ENCODE measurements around the gene MESD. TPM values are rescaled to one million over a fixed set of nuclear protein-coding genes. Genes with fewer than 3 reads are reported as not detected.
A peak's percentile ranks its signal among the peaks of the same experiment; 100 is the strongest.

MESD gene
- total RNA-seq, 3 donors from 2014 or later: 18.5 to 24.5 (median 21.3) TPM

GRCh38 chr15:80979538-80980200, 9.9 kb downstream of the MESD start:
- peaks cover 3% of the 10 kb centered on the region for H3K36me3 ChIP-seq (ENCODE audit: low read depth)
- no peak for TF ChIP-seq CTCF (IDR thresholded peaks at IDR 0.05)
- DNase-seq (no peak), ATAC-seq (no peak)
- H3K4me1 ChIP-seq (ENCODE audit: low read depth): peaks cover 7% of the 10 kb centered on the region
- intact Hi-C loops (cut with DNase I, micrococcal nuclease): loop anchor here in 1 of 2 donors (10.0 kb wide), 2 partner anchors 195 to 515 kb away; no protein-coding TSS in a partner anchor
- H3K9me3 ChIP-seq: no peaks in the 10 kb centered on the region
- H3K4me3 ChIP-seq: no peak overlapping the region

DNA sequence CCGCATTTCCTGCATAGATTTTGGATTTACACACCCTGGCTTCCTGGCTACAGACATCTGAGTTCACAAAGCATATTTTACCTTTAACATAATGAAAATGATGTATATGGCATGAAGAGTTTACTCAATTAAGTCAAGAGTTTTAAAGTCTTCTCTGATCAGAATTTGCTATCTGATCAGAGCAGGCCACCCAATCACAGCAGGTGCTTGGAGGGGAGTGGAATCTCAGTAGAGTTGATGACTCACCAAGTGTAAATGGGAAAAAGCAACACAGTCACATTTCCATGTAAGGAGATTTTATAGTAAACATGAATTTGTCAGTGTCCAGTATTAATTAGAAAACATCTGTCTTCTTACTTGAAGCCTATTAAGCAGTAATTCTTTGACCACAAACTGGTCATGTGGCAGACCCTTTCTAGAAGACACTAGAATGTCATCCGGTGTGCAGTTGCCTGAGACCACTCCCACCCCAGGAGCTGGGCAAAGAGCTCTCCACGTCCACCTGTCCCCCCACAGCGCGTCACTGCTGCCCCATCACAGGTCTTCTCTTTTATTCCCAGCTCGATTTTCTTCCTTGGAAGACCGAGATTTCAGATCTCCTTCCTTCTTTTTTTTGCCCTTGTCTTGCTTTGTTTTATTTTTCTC, 10.8 kb downstream of the MESD start:
- peaks cover 3% of the 10 kb centered on the region for H3K36me3 ChIP-seq (ENCODE audit: low read depth)
- intact Hi-C loops (cut with DNase I, micrococcal nuclease): loop anchor here in 1 of 2 donors (10.0 kb wide), 2 partner anchors 194 to 514 kb away; no protein-coding TSS in a partner anchor
- peaks cover 7% of the 10 kb centered on the region for H3K4me1 ChIP-seq (ENCODE audit: low read depth)
- TF ChIP-seq CTCF (IDR thresholded peaks at IDR 0.05): no peak
- H3K9me3 ChIP-seq: no peaks in the 10 kb centered on the region
- DNase-seq (no peak), ATAC-seq (no peak)
- H3K4me3 ChIP-seq: no peak overlapping the region

- peak; percentile 57 to 85 (median 79) for DNase-seq
- peak; percentile 97 for ATAC-seq
- no peak overlapping the region for H3K4me3 ChIP-seq
- H3K36me3 ChIP-seq (ENCODE audit: low read depth): peaks cover 3% of the 10 kb centered on the region
- TF ChIP-seq CTCF (IDR thresholded peaks at IDR 0.05): peak; percentile 39
- peaks cover 7% of the 10 kb centered on the region for H3K4me1 ChIP-seq (ENCODE audit: low read depth)
- H3K9me3 ChIP-seq: no peaks in the 10 kb centered on the region
- intact Hi-C loops (cut with DNase I, micrococcal nuclease): loop anchor here in 1 of 2 donors (10.0 kb wide), 2 partner anchors 193 to 513 kb away; no protein-coding TSS in a partner anchor
Measured at GRCh38 chr15:80977627-80978036, 12.0 kb downstream of the MESD start.

DNA sequence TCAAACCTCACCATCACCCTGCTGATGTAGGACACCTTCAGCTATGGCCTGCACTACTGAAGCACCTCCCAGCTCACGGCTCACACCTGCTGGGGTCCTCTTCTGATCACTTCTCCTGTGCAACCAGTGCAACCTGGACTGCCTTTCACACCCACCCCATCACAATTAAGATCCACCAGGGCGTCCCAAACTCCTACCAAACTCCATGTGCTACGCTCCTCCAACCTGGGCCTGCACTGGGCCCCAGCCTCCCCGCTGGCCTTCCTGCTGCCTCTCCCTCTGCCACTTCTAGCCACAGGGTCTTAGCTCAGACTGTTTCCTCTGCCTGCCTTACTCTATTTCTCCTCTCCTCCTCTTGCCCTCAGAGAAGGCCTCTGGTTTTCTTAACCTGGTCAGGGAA, 12.8 kb downstream of the MESD start:
- H3K9me3 ChIP-seq: no peaks in the 10 kb centered on the region
- DNase-seq (no peak), ATAC-seq (no peak)
- no peak for TF ChIP-seq CTCF (IDR thresholded peaks at IDR 0.05)
- H3K36me3 ChIP-seq (ENCODE audit: low read depth): peaks cover 3% of the 10 kb centered on the region
- peaks cover 7% of the 10 kb centered on the region for H3K4me1 ChIP-seq (ENCODE audit: low read depth)
- intact Hi-C loops (cut with DNase I, micrococcal nuclease): loop anchor here in 1 of 2 donors (10.0 kb wide), 2 partner anchors 192 to 512 kb away; no protein-coding TSS in a partner anchor
- no peak overlapping the region for H3K4me3 ChIP-seq

DNA sequence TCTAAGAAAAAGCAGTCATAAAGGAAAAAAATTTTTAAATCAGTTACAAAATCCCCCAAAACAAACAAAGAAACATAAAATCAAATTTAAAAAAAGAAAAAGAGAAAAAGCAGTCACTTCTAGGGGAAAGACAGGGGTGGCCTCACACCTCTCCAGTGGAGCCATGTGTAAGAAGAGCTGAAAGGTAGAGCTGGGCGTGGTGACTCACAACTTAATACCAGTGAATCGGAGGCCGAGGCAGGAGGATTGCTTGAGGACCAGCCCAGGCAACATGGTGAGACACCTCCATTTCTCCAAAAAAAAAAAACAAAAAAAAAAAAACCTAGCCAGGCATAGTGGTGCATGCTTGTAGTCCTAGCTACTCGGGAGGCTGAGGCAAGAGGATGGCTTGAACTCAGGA, 14.7 kb downstream of the MESD start:
- Histone ChIP-seq H3K36me3 (ENCODE audit: low read depth) (peaks cover 3% of the 10 kb centered on the region), H3K9me3 (no peaks in the 10 kb centered on the region), H3K4me3 (no peak overlapping the region), H3K4me1 (ENCODE audit: low read depth) (peaks cover 7% of the 10 kb centered on the region)
- ATAC-seq (no peak), DNase-seq (no peak)
- intact Hi-C loops (cut with DNase I, micrococcal nuclease): loop anchor here (5.0 to 10.0 kb wide), 3 partner anchors 190 to 510 kb away; partner anchors contain the start of gene CEMIP (in 1 of the 2)
- no peak for TF ChIP-seq CTCF (IDR thresholded peaks at IDR 0.05)

Measured in mucosa of descending colon (tissue), 3 donors.